ENCODE data around the gene TPRX2. TPM values are rescaled to one million over a fixed set of nuclear protein-coding genes. Genes with fewer than 3 reads are reported as not detected.

The TPRX2 gene
- total RNA-seq, 1 donor from 2014 or later, result not detected

- no peak for FAIRE-seq
Observed at GRCh38 chr19:47881757-47882156, 22.7 kb downstream of the TPRX2 start.

GRCh38 chr19:47882890-47883289, 23.9 kb downstream of the TPRX2 start:
- Histone ChIP-seq H3K4me3 (ENCODE audit: insufficient read depth, low read depth, low read length) (no peak overlapping the region), H3K36me3 (ENCODE audit: insufficient read depth, low read length) (no peaks in the 10 kb centered on the region), H3K27me3 (ENCODE audit: insufficient read depth, low read length) (no peaks in the 10 kb centered on the region), H3K27ac (ENCODE audit: low read depth, low read length) (no peak overlapping the region), H3K9me3 (ENCODE audit: insufficient read depth, low read depth, low read length) (no peaks in the 10 kb centered on the region), H3K9ac (ENCODE audit: low read length) (no peak overlapping the region), H3K4me2 (ENCODE audit: low read length) (no peak overlapping the region), H3K79me2 (ENCODE audit: insufficient read depth, low read length) (no peaks in the 10 kb centered on the region), H3K4me1 (ENCODE audit: insufficient read depth, low read length) (no peaks in the 10 kb centered on the region), H2AFZ (ENCODE audit: low read depth, low read length) (no peak overlapping the region), H4K20me1 (ENCODE audit: insufficient read depth, low read length) (no peaks in the 10 kb centered on the region)
- Mint-ChIP-seq H3K9me3 (ENCODE audit: unreplicated experiment) (peaks cover 3% of the 10 kb centered on the region), H3K4me3 (ENCODE audit: unreplicated experiment) (no peak overlapping the region), H3K4me1 (ENCODE audit: low read depth, unreplicated experiment) (no peaks in the 10 kb centered on the region), H3K27ac (ENCODE audit: unreplicated experiment) (no peak overlapping the region), H3K36me3 (ENCODE audit: low read depth, unreplicated experiment) (no peaks in the 10 kb centered on the region), H3K27me3 (ENCODE audit: low read depth, unreplicated experiment) (peaks cover 13% of the 10 kb centered on the region)
- DNase-seq (ENCODE audit: low read depth), result no peak
- TF ChIP-seq, protein P1, sequence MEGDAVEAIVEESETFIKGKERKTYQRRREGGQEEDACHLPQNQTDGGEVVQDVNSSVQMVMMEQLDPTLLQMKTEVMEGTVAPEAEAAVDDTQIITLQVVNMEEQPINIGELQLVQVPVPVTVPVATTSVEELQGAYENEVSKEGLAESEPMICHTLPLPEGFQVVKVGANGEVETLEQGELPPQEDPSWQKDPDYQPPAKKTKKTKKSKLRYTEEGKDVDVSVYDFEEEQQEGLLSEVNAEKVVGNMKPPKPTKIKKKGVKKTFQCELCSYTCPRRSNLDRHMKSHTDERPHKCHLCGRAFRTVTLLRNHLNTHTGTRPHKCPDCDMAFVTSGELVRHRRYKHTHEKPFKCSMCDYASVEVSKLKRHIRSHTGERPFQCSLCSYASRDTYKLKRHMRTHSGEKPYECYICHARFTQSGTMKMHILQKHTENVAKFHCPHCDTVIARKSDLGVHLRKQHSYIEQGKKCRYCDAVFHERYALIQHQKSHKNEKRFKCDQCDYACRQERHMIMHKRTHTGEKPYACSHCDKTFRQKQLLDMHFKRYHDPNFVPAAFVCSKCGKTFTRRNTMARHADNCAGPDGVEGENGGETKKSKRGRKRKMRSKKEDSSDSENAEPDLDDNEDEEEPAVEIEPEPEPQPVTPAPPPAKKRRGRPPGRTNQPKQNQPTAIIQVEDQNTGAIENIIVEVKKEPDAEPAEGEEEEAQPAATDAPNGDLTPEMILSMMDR (IDR thresholded peaks at IDR 0.05; ENCODE audit: insufficient read depth, low read depth, low read length), result no peak
- no peak for TF ChIP-seq EZH2 (IDR thresholded peaks at IDR 0.05; ENCODE audit: insufficient read depth, low read length)
- no peak for FAIRE-seq

More at GRCh38 chr19:47881757-47882156, 22.7 kb downstream of the TPRX2 start:
- no peak for DNase-seq (ENCODE audit: low read depth)
- no peaks in the 10 kb centered on the region for H3K9me3 ChIP-seq (ENCODE audit: insufficient read depth, low read depth, low read length)
- no peak overlapping the region for H3K4me3 ChIP-seq (ENCODE audit: insufficient read depth, low read depth, low read length)
- H3K4me1 Mint-ChIP-seq (ENCODE audit: low read depth, unreplicated experiment), result no peaks in the 10 kb centered on the region
- H3K27me3 Mint-ChIP-seq (ENCODE audit: low read depth, unreplicated experiment), result peaks cover 15% of the 10 kb centered on the region
- H3K27ac Mint-ChIP-seq (ENCODE audit: unreplicated experiment), result no peak overlapping the region
- no peak overlapping the region for H3K27ac ChIP-seq (ENCODE audit: low read depth, low read length)
- H3K79me2 ChIP-seq (ENCODE audit: insufficient read depth, low read length), result no peaks in the 10 kb centered on the region
- no peak overlapping the region for H2AFZ ChIP-seq (ENCODE audit: low read depth, low read length)
- H3K9me3 Mint-ChIP-seq (ENCODE audit: unreplicated experiment), result peaks cover 3% of the 10 kb centered on the region
- no peaks in the 10 kb centered on the region for H4K20me1 ChIP-seq (ENCODE audit: insufficient read depth, low read length)
- no peak overlapping the region for H3K4me2 ChIP-seq (ENCODE audit: low read length)
- no peak overlapping the region for H3K9ac ChIP-seq (ENCODE audit: low read length)
- H3K27me3 ChIP-seq (ENCODE audit: insufficient read depth, low read length), result no peaks in the 10 kb centered on the region
- no peaks in the 10 kb centered on the region for H3K36me3 ChIP-seq (ENCODE audit: insufficient read depth, low read length)
- no peaks in the 10 kb centered on the region for H3K4me1 ChIP-seq (ENCODE audit: insufficient read depth, low read length)
- no peak overlapping the region for H3K4me3 Mint-ChIP-seq (ENCODE audit: unreplicated experiment)
- no peaks in the 10 kb centered on the region for H3K36me3 Mint-ChIP-seq (ENCODE audit: low read depth, unreplicated experiment)
- TF ChIP-seq EZH2 (IDR thresholded peaks at IDR 0.05; ENCODE audit: insufficient read depth, low read length), result no peak

DNA sequence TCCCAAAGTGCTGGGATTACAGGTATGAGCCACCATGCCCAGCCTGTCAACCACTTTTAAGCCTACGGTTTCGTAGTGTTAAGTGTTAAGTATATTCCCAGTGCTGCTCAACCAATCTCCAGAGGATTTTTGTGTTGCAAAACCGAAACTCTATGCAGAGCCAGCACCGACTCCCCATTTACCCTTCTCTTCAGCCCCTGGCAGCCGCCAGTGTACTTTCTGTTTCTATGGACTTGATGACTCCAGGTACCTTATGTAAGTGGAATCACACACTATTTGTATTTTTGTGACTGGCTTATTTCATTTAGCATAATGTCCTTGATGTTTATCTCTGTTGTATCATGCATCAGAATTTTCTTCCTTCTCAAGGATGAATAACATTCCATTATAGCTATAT, 26.0 kb downstream of the TPRX2 start:
- Histone ChIP-seq H2AFZ (ENCODE audit: low read depth, low read length) (no peak overlapping the region), H3K4me3 (ENCODE audit: insufficient read depth, low read depth, low read length) (no peak overlapping the region), H3K4me1 (ENCODE audit: insufficient read depth, low read length) (no peaks in the 10 kb centered on the region), H3K4me2 (ENCODE audit: low read length) (no peak overlapping the region), H3K9me3 (ENCODE audit: insufficient read depth, low read depth, low read length) (no peaks in the 10 kb centered on the region), H3K36me3 (ENCODE audit: insufficient read depth, low read length) (no peaks in the 10 kb centered on the region), H4K20me1 (ENCODE audit: insufficient read depth, low read length) (no peaks in the 10 kb centered on the region), H3K9ac (ENCODE audit: low read length) (no peak overlapping the region), H3K79me2 (ENCODE audit: insufficient read depth, low read length) (no peaks in the 10 kb centered on the region), H3K27me3 (ENCODE audit: insufficient read depth, low read length) (no peaks in the 10 kb centered on the region), H3K27ac (ENCODE audit: low read depth, low read length) (no peak overlapping the region)
- H3K4me3 Mint-ChIP-seq (ENCODE audit: unreplicated experiment), result no peak overlapping the region
- TF ChIP-seq EZH2 (IDR thresholded peaks at IDR 0.05; ENCODE audit: insufficient read depth, low read length), result no peak
- TF ChIP-seq, protein P1 (IDR thresholded peaks at IDR 0.05; ENCODE audit: insufficient read depth, low read depth, low read length), result no peak
- DNase-seq (ENCODE audit: low read depth) (no peak), FAIRE-seq (no peak)
- no peak overlapping the region for H3K27ac Mint-ChIP-seq (ENCODE audit: unreplicated experiment)
- H3K4me1 Mint-ChIP-seq (ENCODE audit: low read depth, unreplicated experiment), result no peaks in the 10 kb centered on the region
- H3K36me3 Mint-ChIP-seq (ENCODE audit: low read depth, unreplicated experiment), result no peaks in the 10 kb centered on the region
- H3K9me3 Mint-ChIP-seq (ENCODE audit: unreplicated experiment), result no peaks in the 10 kb centered on the region
- H3K27me3 Mint-ChIP-seq (ENCODE audit: low read depth, unreplicated experiment), result peaks cover 12% of the 10 kb centered on the region

All from astrocyte (in vitro differentiated cells and primary cell).